ENCODE results near the gene MYBPC3. TPM values are rescaled to one million over a fixed set of nuclear protein-coding genes. Genes with fewer than 3 reads are reported as not detected.

MYBPC3 gene
- polyA plus RNA-seq, 2 of the 4 experiments (the other 2 are of a cell fraction), result 0.05 to 0.06 TPM

DNA sequence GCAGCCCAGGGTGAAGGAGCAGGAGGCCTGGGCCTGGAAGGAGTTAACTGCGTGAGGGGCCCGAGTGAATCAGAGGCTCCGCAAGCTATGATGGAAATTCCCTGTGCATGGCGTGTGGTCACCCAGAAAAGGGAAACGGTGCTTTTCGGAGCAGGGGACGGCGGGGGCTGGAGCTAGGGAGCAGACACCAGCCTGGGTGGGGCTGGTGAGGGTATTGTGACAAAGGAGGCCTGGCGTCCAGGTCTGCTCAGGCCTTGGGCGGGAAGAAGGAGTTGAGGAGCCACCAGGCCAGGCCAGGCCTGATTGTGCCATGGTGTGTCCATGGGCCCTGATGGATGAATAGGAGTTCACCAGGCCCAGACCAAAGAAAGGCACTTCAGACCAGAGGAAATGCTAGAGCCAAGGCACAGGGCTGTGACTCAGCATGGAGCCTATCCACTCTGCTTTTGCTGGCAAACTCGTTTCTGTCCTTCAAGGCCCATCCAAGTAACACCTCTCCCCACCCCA, 38.6 kb upstream of the MYBPC3 start:
- ATAC-seq (no peak), DNase-seq (ENCODE audit: low read depth in 1 of 2, low spot score in 1 of 2) (no peak), FAIRE-seq (no peak)
- Histone ChIP-seq H3K27ac (no peak overlapping the region), H3K9me3 (no peaks in the 10 kb centered on the region), H3K4me1 (no peaks in the 10 kb centered on the region), H3K4me2 (no peak overlapping the region), H3K4me3 (no peak overlapping the region)
- POLR2A ChIA-PET, result interaction anchor here (0.6 kb wide), 1 partner anchor 18 kb away, joined by 4 read pairs; no protein-coding TSS in a partner anchor
- TF ChIP-seq MAFK (IDR thresholded peaks at IDR 0.05; ENCODE audit: partially characterized antibody), result no peak
- no peak for TF ChIP-seq HOXA7 (CRISPR knock-in tag; IDR thresholded peaks at IDR 0.05)
- CTCF ChIA-PET, result interaction anchor here (1.1 to 10.2 kb wide), 5 partner anchors 10 to 21 kb away, joined by 3 to 133 read pairs (median 6); no protein-coding TSS in a partner anchor
- WGBS (ENCODE audit: missing lambda C conversion rate), result 82% methylated on average over 11 of the region's 11 CpGs

DNA sequence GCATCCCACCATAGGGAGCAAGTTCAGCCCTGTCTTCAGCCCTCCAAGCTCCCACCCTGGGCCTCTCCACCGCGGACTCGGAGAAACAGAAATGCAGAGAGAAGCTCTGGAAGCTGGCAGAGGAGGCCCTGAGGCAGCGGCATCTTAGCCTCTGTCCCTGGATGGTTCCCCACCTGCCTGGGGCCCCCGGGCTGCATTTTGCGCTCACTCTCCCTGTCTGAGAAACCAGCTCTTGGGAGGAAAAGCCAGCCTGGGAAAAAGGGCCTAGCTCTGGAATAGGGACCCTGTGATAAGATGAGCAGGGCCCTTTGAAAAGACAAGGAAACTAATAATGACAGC, 37.9 kb upstream of the MYBPC3 start:
- no peaks in the 10 kb centered on the region for H3K9me3 ChIP-seq
- H3K4me1 ChIP-seq, result no peaks in the 10 kb centered on the region
- FAIRE-seq (no peak), ATAC-seq (no peak), DNase-seq (ENCODE audit: low read depth in 1 of 2, low spot score in 1 of 2) (no peak)
- CTCF ChIA-PET, result interaction anchor here (0.6 to 10.2 kb wide), 7 partner anchors 9 to 30 kb away, joined by 3 to 133 read pairs (median 6); no protein-coding TSS in a partner anchor
- H3K4me3 ChIP-seq, result no peak overlapping the region
- TF ChIP-seq JUNB (IDR thresholded peaks at IDR 0.05), result no peak
- TF ChIP-seq KDM1A (IDR thresholded peaks at IDR 0.05; ENCODE audit: low read depth), result no peak
- TF ChIP-seq NFE2L2 (conservative IDR thresholded peaks at IDR 0.05; ENCODE audit: low read length), result no peak
- TF ChIP-seq, protein P1, sequence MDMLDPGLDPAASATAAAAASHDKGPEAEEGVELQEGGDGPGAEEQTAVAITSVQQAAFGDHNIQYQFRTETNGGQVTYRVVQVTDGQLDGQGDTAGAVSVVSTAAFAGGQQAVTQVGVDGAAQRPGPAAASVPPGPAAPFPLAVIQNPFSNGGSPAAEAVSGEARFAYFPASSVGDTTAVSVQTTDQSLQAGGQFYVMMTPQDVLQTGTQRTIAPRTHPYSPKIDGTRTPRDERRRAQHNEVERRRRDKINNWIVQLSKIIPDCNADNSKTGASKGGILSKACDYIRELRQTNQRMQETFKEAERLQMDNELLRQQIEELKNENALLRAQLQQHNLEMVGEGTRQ (IDR thresholded peaks at IDR 0.05), result no peak
- H3K4me2 ChIP-seq, result no peak overlapping the region
- POLR2A ChIA-PET, result no interaction called here
- H3K27ac ChIP-seq, result no peak overlapping the region
- 90% methylated on average over 6 of the region's 6 CpGs for WGBS (ENCODE audit: missing lambda C conversion rate)

DNA sequence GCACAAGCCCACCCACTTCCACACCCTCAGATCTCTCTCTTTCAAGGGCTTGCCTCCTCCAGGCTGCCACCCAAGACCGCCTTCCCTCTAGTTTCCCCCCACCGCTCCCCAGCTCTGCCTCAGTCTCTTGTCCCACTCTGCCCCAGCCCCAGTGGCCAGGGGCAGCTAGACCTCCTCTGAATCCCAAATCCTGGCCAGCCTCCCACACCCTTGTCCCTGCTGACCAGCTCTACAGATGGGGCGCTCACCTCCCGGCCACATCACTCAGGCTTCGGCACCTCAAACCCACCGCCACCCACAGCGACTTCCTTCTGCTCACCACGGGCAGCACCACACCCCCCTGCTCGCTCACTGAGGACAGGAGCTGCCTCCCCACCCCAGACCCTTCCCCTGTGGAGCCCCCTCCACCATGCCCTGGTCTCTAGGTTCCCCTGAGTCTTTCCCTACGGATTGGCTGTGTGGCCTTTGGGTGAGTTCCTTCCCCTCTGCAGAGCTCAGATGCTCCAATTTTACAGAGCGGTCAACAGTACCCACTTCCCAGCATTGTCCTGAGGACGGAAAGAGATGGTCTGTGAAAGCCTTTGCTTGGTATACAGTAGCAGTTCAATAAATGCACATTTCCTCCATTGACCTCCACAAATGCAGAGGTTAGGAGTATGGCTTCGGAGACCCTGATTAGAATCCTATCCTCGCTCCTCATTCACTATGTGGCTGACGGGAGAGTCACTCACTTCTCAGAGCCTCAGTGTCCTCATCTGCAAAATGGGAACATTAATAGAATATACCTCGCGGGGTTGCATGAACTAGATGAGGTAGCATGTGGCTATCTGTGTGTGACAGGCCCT, 37.3 kb upstream of the MYBPC3 start:
- Histone ChIP-seq H3K9me3 (no peaks in the 10 kb centered on the region), H3K4me3 (no peak overlapping the region), H3K4me2 (no peak overlapping the region), H3K27ac (no peak overlapping the region), H3K4me1 (no peaks in the 10 kb centered on the region)
- ChIA-PET CTCF (interaction anchor here (0.6 to 10.2 kb wide), 9 partner anchors 9 to 98 kb away, joined by 3 to 133 read pairs (median 5); no protein-coding TSS in a partner anchor), POLR2A (no interaction called here)
- TF ChIP-seq FOXS1 (CRISPR knock-in tag; IDR thresholded peaks at IDR 0.05), result no peak
- no peak for TF ChIP-seq ZFP36 (IDR thresholded peaks at IDR 0.05; ENCODE audit: borderline replicate concordance, partially characterized antibody)
- TF ChIP-seq, protein P2, sequence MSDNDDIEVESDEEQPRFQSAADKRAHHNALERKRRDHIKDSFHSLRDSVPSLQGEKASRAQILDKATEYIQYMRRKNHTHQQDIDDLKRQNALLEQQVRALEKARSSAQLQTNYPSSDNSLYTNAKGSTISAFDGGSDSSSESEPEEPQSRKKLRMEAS (IDR thresholded peaks at IDR 0.05), result no peak
- no peak for TF ChIP-seq GATA3 (IDR thresholded peaks at IDR 0.05; ENCODE audit: borderline replicate concordance)
- no peak for TF ChIP-seq SREBF2 (IDR thresholded peaks at IDR 0.05)
- no peak for TF ChIP-seq TP53 (CRISPR knock-in tag; IDR thresholded peaks at IDR 0.05)
- TF ChIP-seq, protein P3, sequence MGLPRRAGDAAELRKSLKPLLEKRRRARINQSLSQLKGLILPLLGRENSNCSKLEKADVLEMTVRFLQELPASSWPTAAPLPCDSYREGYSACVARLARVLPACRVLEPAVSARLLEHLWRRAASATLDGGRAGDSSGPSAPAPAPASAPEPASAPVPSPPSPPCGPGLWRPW (IDR thresholded peaks at IDR 0.05), result no peak
- TF ChIP-seq KDM1A (IDR thresholded peaks at IDR 0.05; ENCODE audit: low read depth), result no peak
- no peak for TF ChIP-seq NR3C1 (IDR thresholded peaks at IDR 0.05)
- TF ChIP-seq, protein P4, sequence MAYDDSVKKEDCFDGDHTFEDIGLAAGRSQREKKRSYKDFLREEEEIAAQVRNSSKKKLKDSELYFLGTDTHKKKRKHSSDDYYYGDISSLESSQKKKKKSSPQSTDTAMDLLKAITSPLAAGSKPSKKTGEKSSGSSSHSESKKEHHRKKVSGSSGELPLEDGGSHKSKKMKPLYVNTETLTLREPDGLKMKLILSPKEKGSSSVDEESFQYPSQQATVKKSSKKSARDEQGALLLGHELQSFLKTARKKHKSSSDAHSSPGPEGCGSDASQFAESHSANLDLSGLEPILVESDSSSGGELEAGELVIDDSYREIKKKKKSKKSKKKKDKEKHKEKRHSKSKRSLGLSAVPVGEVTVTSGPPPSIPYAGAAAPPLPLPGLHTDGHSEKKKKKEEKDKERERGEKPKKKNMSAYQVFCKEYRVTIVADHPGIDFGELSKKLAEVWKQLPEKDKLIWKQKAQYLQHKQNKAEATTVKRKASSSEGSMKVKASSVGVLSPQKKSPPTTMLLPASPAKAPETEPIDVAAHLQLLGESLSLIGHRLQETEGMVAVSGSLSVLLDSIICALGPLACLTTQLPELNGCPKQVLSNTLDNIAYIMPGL (CRISPR knock-in tag; IDR thresholded peaks at IDR 0.05; ENCODE audit: borderline replicate concordance), result no peak
- TF ChIP-seq, protein P5, sequence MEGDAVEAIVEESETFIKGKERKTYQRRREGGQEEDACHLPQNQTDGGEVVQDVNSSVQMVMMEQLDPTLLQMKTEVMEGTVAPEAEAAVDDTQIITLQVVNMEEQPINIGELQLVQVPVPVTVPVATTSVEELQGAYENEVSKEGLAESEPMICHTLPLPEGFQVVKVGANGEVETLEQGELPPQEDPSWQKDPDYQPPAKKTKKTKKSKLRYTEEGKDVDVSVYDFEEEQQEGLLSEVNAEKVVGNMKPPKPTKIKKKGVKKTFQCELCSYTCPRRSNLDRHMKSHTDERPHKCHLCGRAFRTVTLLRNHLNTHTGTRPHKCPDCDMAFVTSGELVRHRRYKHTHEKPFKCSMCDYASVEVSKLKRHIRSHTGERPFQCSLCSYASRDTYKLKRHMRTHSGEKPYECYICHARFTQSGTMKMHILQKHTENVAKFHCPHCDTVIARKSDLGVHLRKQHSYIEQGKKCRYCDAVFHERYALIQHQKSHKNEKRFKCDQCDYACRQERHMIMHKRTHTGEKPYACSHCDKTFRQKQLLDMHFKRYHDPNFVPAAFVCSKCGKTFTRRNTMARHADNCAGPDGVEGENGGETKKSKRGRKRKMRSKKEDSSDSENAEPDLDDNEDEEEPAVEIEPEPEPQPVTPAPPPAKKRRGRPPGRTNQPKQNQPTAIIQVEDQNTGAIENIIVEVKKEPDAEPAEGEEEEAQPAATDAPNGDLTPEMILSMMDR (IDR thresholded peaks at IDR 0.05), result no peak
- TF ChIP-seq, protein P6, sequence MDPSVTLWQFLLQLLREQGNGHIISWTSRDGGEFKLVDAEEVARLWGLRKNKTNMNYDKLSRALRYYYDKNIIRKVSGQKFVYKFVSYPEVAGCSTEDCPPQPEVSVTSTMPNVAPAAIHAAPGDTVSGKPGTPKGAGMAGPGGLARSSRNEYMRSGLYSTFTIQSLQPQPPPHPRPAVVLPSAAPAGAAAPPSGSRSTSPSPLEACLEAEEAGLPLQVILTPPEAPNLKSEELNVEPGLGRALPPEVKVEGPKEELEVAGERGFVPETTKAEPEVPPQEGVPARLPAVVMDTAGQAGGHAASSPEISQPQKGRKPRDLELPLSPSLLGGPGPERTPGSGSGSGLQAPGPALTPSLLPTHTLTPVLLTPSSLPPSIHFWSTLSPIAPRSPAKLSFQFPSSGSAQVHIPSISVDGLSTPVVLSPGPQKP (IDR thresholded peaks at IDR 0.05; ENCODE audit: low read depth, low read length), result no peak
- TF ChIP-seq BHLHE40 (IDR thresholded peaks at IDR 0.05; ENCODE audit: low read depth, low read length), result no peak
- DNase-seq (ENCODE audit: low read depth in 1 of 2, low spot score in 1 of 2) (no peak), ATAC-seq (no peak), FAIRE-seq (no peak)
- WGBS (ENCODE audit: missing lambda C conversion rate), result 84% methylated on average over 17 of the region's 17 CpGs
